ENCODE data around the gene LRRFIP1.
"Not testable (repeated sequence)": the region's sequence is repeated elsewhere in the genome, so short reads cannot be mapped to it uniquely, and the experiment has no call there.

LRRFIP1 gene

DNA sequence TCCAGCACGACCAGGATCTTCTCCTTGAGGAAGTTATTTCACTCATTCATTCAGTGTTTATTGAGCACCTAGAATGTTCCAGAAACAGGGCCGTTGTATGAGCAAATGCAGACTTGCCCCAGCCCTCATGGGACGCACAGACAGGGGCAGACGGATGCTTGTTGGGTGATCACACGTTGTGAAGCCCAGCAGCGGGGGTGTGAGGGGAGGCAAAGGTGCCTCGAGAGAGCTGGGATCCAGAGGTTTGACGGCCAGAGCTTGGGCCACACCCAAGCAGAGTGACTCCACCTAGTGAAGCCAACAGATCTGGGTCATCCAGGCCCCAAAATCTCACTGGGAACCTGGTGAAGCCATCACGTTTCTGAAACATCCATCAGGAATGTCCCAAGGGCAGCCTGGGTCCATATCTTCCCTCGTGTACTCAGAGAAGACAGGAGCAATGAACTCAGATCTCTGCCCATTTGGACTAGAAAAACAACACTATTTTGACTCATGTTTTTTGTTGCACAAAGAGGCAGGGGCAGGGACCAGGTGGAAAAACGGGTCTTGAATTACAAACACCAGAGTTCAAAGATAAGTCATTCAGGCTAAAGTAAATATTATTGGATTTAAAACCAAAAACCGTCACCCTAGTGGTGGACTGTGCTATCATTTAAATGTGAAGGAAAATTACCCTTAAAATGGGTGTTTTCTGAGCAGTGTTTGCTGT lies 116.3 kb downstream of the LRRFIP1 start:
- Mint-ChIP-seq H3K4me3 (no peak overlapping the region), H3K27me3 (no peaks in the 10 kb centered on the region), H3K4me1 (ENCODE audit: low read depth) (peaks cover 47% of the 10 kb centered on the region), H3K9me3 (ENCODE audit: low read depth) (no peaks in the 10 kb centered on the region), H3K36me3 (peaks cover 1% of the 10 kb centered on the region), H3K27ac (peak overlapping the region; percentile 61)

DNA sequence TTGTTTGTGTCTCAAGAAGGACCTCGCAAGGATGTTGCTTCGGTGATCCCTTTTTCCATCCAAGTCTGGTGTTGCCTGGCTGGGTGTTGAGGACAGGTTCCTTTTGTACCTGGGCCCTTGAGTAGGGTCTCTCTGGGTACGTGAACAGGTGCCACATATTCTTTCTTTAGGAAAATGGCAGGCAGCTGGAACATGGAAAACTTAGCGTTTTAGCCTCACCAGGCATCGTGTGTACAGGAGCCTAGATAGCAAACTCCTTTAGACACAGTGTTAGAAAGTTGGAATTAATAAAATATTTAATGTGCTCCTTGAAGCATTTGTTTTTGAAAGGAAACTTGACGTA lies 116.9 kb downstream of the LRRFIP1 start:
- H3K27ac Mint-ChIP-seq = no peak overlapping the region
- peaks cover 44% of the 10 kb centered on the region for H3K4me1 Mint-ChIP-seq (ENCODE audit: low read depth)
- no peaks in the 10 kb centered on the region for H3K27me3 Mint-ChIP-seq
- no peaks in the 10 kb centered on the region for H3K9me3 Mint-ChIP-seq (ENCODE audit: low read depth)
- peaks cover 2% of the 10 kb centered on the region for H3K36me3 Mint-ChIP-seq
- no peak overlapping the region for H3K4me3 Mint-ChIP-seq

DNA sequence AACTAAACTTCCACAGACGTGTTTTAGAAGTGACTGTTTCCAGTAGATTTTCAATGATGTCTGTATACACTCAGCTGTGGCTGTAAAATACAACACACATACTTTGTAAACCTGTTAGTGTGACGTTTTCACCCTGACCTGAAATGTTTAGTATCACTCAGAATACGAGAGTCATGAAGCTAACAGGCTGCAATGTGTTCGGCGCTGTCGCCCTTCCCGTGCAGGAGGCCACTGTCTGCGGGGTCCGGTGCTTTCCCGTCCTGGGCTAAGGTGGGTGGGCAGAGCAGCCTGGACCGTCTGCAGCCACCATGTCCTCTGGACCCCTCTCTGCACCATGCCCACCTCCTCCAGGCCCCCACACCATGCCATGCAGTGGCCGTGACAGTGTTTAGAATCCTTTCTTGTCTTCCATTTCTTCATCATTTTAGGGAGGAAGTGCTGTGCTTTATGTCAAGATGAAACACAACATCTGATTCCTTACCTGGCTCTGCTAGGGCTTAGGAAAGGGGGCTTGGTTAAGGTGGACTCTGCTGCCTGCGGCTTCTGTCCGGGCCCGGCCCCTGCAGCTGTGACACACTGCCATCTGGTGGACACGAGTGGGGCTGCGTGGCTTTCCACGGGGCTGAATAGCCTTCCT lies 117.3 kb downstream of the LRRFIP1 start:
- H3K36me3 Mint-ChIP-seq = peaks cover 4% of the 10 kb centered on the region
- no peak overlapping the region for H3K4me3 Mint-ChIP-seq
- no peaks in the 10 kb centered on the region for H3K9me3 Mint-ChIP-seq (ENCODE audit: low read depth)
- peaks cover 39% of the 10 kb centered on the region for H3K4me1 Mint-ChIP-seq (ENCODE audit: low read depth)
- peak overlapping the region; percentile 78 for H3K27ac Mint-ChIP-seq
- H3K27me3 Mint-ChIP-seq = no peaks in the 10 kb centered on the region

DNA sequence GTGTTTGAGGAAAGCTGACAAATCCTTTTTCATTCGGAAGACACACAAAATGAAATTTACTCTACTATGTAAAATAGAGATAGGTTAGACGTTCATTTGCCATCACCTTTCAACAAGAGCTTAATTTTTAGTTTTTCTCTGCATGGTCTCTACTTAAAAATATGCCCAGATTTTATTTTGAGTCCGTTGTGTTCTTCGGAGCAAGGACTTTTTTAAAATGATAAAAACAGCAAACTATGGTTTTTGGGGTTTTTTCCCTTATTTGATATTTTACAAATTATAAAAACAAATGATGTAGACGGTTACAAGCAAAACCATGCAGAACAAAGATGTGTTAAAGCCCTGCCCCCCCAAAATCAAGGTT lies 117.8 kb downstream of the LRRFIP1 start:
- Mint-ChIP-seq H3K4me1 (ENCODE audit: low read depth) (peaks cover 37% of the 10 kb centered on the region), H3K4me3 (no peak overlapping the region), H3K36me3 (peaks cover 7% of the 10 kb centered on the region), H3K27ac (peak overlapping the region; percentile 78), H3K27me3 (no peaks in the 10 kb centered on the region), H3K9me3 (ENCODE audit: low read depth) (no peaks in the 10 kb centered on the region)

DNA sequence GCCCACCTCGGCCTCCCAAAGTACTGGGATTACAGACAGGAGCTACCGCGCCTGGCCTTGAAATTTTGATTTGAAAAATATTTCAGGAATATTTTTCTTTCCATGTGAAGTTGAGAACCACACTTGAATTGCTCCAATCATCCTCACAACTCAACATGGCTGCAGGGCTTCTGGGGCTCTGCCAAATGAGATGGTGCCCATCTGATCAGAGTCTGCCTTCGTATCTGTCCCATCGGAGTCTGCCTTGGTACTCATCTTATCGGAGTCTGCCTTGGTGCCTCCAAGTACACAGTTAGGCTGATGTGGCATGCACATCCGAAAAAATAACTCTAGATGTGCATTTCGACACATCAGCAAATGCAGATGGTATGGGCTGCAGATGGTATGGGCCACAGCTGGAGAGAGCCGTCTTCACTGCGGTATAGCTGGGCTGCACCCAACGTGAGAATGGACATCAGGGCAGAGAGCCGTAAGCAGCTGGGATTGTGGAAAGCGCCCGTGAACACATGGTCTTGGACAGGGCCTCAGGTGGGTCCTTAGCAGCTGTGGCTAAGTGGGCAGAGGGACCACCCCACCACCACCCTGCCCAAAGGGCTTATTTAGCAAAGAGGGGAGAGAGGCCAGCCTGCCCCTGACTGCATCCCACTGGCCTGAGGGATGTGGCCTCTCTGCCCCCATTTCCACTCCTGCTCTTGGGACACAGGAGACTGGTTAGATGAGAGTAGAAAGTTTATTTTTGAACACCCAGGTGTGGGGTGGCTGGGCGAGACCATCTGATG lies 119.1 kb downstream of the LRRFIP1 start:
- H3K36me3 Mint-ChIP-seq = peaks cover 8% of the 10 kb centered on the region
- no peak overlapping the region for H3K4me3 Mint-ChIP-seq
- H3K27ac Mint-ChIP-seq = no peak overlapping the region
- no peaks in the 10 kb centered on the region for H3K9me3 Mint-ChIP-seq (ENCODE audit: low read depth)
- no peaks in the 10 kb centered on the region for H3K27me3 Mint-ChIP-seq
- H3K4me1 Mint-ChIP-seq (ENCODE audit: low read depth) = peaks cover 33% of the 10 kb centered on the region

DNA sequence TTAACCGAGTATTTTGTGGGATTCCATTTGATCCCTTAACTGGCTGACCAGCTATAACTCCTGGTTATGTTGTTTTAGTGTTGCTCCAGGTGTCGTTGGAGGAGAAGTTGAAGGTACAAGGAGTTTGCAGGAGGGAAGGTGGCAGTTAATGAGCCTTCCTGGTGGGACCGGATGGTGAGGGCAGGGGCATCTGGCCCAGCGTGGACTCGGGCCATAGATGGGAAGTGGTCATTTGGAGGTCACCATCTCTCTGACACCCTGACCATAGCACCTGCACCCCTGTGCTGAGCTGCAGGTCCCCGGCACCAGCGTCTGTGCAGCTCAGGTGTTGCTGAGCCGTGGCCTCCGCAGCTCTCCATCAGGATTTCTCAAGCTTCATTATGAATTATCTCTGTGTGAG lies 119.8 kb downstream of the LRRFIP1 start:
- Mint-ChIP-seq H3K27me3 (no peaks in the 10 kb centered on the region), H3K9me3 (ENCODE audit: low read depth) (no peaks in the 10 kb centered on the region), H3K4me3 (no peak overlapping the region), H3K36me3 (peaks cover 11% of the 10 kb centered on the region), H3K4me1 (ENCODE audit: low read depth) (peaks cover 33% of the 10 kb centered on the region), H3K27ac (no peak overlapping the region)

DNA sequence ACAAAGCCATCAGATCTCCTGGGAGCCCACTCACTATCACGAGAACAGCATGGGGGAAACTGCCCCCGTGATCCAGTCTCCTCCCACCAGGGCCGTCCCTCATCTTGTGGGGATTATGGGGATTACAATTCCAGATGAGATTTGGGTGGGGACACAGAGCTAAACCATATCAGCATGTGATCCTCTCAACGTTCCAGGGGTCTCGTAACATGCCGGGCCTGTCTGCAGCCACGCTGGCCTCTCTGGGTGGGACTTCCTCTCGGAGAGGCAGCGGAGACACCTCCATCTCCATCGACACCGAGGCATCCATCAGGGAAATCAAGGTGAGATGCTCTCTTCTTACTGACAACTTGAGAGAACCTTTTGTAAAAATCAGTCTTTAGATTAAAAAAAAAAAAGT lies 121.6 kb downstream of the LRRFIP1 start:
- no peaks in the 10 kb centered on the region for H3K27me3 Mint-ChIP-seq
- no peaks in the 10 kb centered on the region for H3K9me3 Mint-ChIP-seq (ENCODE audit: low read depth)
- H3K27ac Mint-ChIP-seq = no peak overlapping the region
- peaks cover 29% of the 10 kb centered on the region for H3K4me1 Mint-ChIP-seq (ENCODE audit: low read depth)
- H3K36me3 Mint-ChIP-seq = peaks cover 14% of the 10 kb centered on the region
- no peak overlapping the region for H3K4me3 Mint-ChIP-seq

DNA sequence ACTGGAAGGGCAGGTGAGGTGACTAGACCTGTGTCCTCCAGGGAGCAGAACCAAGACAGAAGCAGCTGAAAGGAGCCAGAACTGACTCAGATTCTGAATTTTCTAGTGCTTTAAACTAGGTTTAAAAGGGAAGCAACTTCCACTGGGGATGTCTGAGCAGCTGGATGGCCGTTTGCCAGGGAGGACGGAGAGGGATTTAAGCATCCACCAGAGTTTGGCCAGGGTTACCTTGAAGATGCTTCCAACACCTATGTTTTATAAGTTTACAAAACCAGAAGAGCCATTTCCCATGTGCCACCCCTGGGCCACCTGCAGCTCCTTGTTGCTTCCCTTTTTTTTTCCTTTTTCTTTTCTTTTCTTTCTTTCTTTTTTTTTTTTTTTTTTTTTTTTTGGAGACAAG lies 122.6 kb downstream of the LRRFIP1 start:
- Mint-ChIP-seq H3K27ac (no peak overlapping the region), H3K27me3 (no peaks in the 10 kb centered on the region), H3K36me3 (peaks cover 14% of the 10 kb centered on the region), H3K4me3 (no peak overlapping the region), H3K9me3 (ENCODE audit: low read depth) (no peaks in the 10 kb centered on the region), H3K4me1 (ENCODE audit: low read depth) (peaks cover 21% of the 10 kb centered on the region)

DNA sequence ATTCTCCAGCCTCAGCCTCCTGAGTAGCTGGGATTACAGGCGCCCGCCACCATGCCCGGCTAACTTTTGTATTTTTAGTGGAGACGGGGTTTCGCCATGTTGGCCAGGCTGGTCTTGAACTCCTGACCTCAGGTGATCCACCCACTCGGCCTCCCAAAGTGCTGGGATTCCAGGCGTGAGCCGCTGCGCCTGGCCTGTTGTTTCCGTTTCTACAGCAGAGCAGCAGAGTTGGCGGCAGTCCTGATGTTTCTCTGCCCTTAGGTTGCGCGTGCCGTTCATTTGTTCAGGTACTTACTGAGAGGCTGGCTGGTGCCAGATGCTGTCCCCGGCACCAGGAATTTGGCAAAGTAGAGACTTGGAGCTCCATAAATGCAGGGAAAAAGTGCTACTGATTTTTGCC lies 123.1 kb downstream of the LRRFIP1 start:
- H3K27me3 Mint-ChIP-seq; H3K27ac Mint-ChIP-seq; H3K4me3 Mint-ChIP-seq; H3K9me3 Mint-ChIP-seq (ENCODE audit: low read depth): not testable (repeated sequence)
- H3K4me1 Mint-ChIP-seq (ENCODE audit: low read depth) = peaks cover 19% of the 10 kb centered on the region
- peaks cover 14% of the 10 kb centered on the region for H3K36me3 Mint-ChIP-seq

DNA sequence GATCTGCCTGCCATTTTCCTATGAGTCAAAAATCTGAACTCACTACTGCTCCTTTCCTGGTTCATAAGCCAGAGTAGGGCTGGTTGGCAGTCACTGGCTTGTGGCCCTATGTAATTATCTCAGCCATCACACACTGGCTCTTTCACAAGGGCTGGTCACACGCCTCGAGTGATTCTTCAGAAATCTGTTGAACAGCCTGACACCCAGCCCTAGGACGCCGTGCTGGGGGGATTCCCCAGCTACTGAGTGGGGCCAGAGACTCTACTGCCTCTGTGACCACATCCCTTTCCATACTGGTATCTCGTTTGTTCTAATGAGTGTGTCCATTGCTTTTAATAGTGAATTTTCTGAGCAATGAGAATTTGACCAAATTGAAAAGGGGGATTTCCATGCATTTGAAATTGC lies 125.4 kb downstream of the LRRFIP1 start:
- peaks cover 19% of the 10 kb centered on the region for H3K4me1 Mint-ChIP-seq (ENCODE audit: low read depth)
- H3K4me3 Mint-ChIP-seq = no peak overlapping the region
- H3K27me3 Mint-ChIP-seq = no peaks in the 10 kb centered on the region
- no peaks in the 10 kb centered on the region for H3K9me3 Mint-ChIP-seq (ENCODE audit: low read depth)
- peaks cover 18% of the 10 kb centered on the region for H3K36me3 Mint-ChIP-seq
- peak overlapping the region; percentile 66 for H3K27ac Mint-ChIP-seq

DNA sequence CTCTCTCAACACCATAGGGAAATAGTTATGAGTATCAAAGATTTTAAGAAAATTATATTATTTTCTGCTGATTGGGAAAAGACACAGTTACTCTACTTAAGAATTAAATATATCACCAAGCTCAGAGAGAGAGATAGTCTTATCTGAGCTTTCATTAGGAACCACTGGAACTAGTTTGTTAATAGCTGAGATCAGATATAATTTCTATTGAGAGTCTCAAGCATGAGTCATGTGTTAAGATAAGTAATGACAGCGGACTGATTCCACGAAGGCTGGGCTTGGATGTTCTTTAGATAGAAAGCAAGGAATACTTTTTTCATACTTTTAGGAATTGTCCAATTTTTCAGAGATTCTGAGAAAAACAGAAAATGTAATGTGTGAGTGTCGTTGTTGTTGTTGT lies 126.8 kb downstream of the LRRFIP1 start:
- Mint-ChIP-seq H3K4me1 (ENCODE audit: low read depth) (peaks cover 19% of the 10 kb centered on the region), H3K27me3 (no peaks in the 10 kb centered on the region), H3K36me3 (peaks cover 16% of the 10 kb centered on the region), H3K9me3 (ENCODE audit: low read depth) (no peaks in the 10 kb centered on the region), H3K4me3 (no peak overlapping the region), H3K27ac (no peak overlapping the region)

DNA sequence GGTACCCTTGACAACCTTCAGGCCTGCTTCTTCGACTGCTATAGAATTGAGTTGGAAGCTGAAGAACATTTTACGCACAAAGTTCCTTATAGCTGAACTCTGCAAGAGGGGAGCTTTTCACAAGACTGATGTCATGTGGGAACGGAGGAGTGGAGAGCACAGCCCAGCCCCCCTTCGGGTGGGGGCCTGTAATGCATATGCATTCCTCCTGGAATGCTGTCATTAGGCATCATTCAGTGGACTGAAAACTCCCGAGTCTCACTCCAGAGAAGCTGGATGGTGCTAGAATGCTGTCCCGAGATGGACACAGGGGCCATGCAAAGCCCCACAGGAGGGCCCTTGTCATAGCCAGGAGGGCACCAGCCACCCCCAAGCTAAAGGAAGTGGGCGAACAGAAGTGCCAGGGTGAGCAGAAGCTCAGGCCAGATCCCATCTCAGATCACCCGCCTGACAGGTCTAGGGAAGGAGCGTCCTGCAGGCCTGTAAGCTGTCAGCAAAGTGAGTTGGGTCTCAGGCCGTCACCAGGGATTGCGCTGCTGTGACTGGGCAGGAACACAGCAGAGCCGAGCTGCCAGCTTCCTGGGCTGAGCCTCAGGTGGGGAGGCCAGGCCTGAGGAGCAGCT lies 127.3 kb downstream of the LRRFIP1 start:
- no peak overlapping the region for H3K27ac Mint-ChIP-seq
- H3K4me3 Mint-ChIP-seq = no peak overlapping the region
- H3K36me3 Mint-ChIP-seq = peaks cover 14% of the 10 kb centered on the region
- peaks cover 19% of the 10 kb centered on the region for H3K4me1 Mint-ChIP-seq (ENCODE audit: low read depth)
- no peaks in the 10 kb centered on the region for H3K9me3 Mint-ChIP-seq (ENCODE audit: low read depth)
- H3K27me3 Mint-ChIP-seq = no peaks in the 10 kb centered on the region

DNA sequence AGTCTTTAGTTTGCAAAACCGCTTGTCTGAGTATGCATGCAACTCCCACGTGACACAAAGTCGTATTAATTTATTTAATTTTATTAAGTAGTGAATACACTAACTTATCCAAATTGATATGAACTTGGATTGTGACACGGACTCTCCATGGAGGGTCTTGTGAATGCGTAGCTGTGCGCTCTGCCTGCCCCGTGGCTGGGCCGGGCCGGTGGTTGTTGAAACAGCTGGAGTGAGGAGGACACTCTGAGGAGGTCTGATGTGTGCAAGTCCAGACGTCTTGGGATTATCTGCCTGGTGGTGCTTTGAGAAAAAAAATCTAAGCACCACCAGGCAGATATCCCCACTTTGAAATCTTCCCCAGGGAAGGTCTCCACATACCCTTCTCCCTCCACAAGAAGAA lies 130.2 kb downstream of the LRRFIP1 start:
- no peak overlapping the region for H3K27ac Mint-ChIP-seq
- H3K4me1 Mint-ChIP-seq (ENCODE audit: low read depth) = peaks cover 6% of the 10 kb centered on the region
- H3K4me3 Mint-ChIP-seq = no peak overlapping the region
- H3K9me3 Mint-ChIP-seq (ENCODE audit: low read depth) = no peaks in the 10 kb centered on the region
- no peaks in the 10 kb centered on the region for H3K27me3 Mint-ChIP-seq
- peaks cover 17% of the 10 kb centered on the region for H3K36me3 Mint-ChIP-seq

DNA sequence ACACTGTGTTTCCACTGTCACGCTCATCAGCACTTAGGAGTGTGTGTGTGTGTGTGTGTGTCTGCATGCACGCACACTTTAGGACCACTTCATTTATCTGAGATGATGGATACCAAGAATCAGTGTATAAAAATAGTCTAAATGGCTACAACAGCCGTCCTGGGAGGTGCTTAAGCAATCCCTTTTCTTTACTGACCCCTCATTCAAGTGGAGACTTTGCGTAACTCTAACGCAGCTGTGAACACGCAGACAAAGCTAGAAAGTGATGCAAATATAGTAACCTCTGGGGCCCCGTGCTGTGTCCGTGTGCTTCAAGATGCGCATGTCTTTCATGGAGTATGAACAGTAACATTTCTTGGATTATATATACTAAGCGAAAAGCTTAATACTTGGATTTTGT lies 130.8 kb downstream of the LRRFIP1 start:
- Mint-ChIP-seq H3K27ac (no peak overlapping the region), H3K36me3 (peaks cover 21% of the 10 kb centered on the region), H3K4me3 (no peak overlapping the region), H3K27me3 (no peaks in the 10 kb centered on the region), H3K9me3 (ENCODE audit: low read depth) (no peaks in the 10 kb centered on the region), H3K4me1 (ENCODE audit: low read depth) (peaks cover 3% of the 10 kb centered on the region)

DNA sequence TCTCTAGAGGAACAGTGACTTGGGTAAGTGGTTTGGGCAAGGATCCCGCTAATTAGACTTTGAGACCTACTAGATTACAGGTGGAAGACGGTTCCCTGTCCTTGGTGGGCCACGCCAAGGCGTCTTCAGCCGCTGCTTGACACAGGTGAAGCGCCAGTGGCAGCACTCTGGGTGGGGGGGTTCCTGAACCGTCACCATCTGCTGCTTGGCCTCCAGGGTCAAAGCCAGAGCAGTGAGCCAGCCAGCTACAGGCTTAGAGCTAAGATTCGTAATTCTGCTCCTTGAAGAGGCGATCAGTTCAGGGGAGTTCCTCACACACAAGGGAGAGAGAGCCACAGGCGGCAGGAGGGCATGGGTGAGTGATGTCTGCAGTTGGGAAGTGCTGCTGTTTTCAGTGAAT lies 131.8 kb downstream of the LRRFIP1 start:
- Mint-ChIP-seq H3K4me1 (ENCODE audit: low read depth) (peaks cover 2% of the 10 kb centered on the region), H3K27me3 (no peaks in the 10 kb centered on the region), H3K27ac (no peak overlapping the region), H3K9me3 (ENCODE audit: low read depth) (no peaks in the 10 kb centered on the region), H3K36me3 (peaks cover 22% of the 10 kb centered on the region), H3K4me3 (no peak overlapping the region)

All from activated naive CD8-positive, alpha-beta T cell (primary cell).